ENCODE results near the gene TBC1D22A.
"Not testable (repeated sequence)": the region's sequence is repeated elsewhere in the genome, so short reads cannot be mapped to it uniquely, and the experiment has no call there.

The TBC1D22A gene

GRCh38 chr22:46762238-46763050, at the start of gene TBC1D22A:
TBC1D22A (plus strand) TSS chr22:46762650; CDS start chr22:46762787, 137 bp downstream.
- peak; percentile 89 for DNase-seq (ENCODE audit: low spot score)

GRCh38 chr22:46714550-46714949, 47.9 kb upstream of the TBC1D22A start:
- DNase-seq (ENCODE audit: low spot score), result no peak

GRCh38 chr22:46719921-46720320, 42.5 kb upstream of the TBC1D22A start:
- DNase-seq (ENCODE audit: low spot score), result no peak

- peak; percentile 91 for DNase-seq (ENCODE audit: low spot score)
Measured at GRCh38 chr22:46721501-46722085, 40.9 kb upstream of the TBC1D22A start.

- DNase-seq (ENCODE audit: low spot score), result no peak
Measured at GRCh38 chr22:46723882-46724281, 38.6 kb upstream of the TBC1D22A start.

- no peak for DNase-seq (ENCODE audit: low spot score)
Measured at GRCh38 chr22:46725096-46725495, 37.4 kb upstream of the TBC1D22A start.

- DNase-seq (ENCODE audit: low spot score), result no peak
Measured at GRCh38 chr22:46726066-46726985, 36.1 kb upstream of the TBC1D22A start.

- no peak for DNase-seq (ENCODE audit: low spot score)
Measured at GRCh38 chr22:46726986-46727317, 35.5 kb upstream of the TBC1D22A start.

GRCh38 chr22:46727813-46728364, 34.6 kb upstream of the TBC1D22A start:
- peak; percentile 17 for DNase-seq (ENCODE audit: low spot score)

- DNase-seq (ENCODE audit: low spot score), result no peak
Measured at GRCh38 chr22:46728470-46728869, 34.0 kb upstream of the TBC1D22A start.

GRCh38 chr22:46730568-46731245, 31.7 kb upstream of the TBC1D22A start:
- DNase-seq (ENCODE audit: low spot score), result no peak

GRCh38 chr22:46731246-46732040, 31.0 kb upstream of the TBC1D22A start:
- peak; percentile 85 for DNase-seq (ENCODE audit: low spot score)

GRCh38 chr22:46732041-46732379, 30.4 kb upstream of the TBC1D22A start:
- DNase-seq (ENCODE audit: low spot score), result no peak

GRCh38 chr22:46732513-46732912, 29.9 kb upstream of the TBC1D22A start:
- no peak for DNase-seq (ENCODE audit: low spot score)

GRCh38 chr22:46734213-46734722, 28.2 kb upstream of the TBC1D22A start:
- not testable (repeated sequence) for DNase-seq (ENCODE audit: low spot score)

GRCh38 chr22:46734830-46735453, 27.5 kb upstream of the TBC1D22A start:
- no peak for DNase-seq (ENCODE audit: low spot score)

- no peak for DNase-seq (ENCODE audit: low spot score)
Measured at GRCh38 chr22:46735747-46736608, 26.5 kb upstream of the TBC1D22A start.

GRCh38 chr22:46736705-46737104, 25.7 kb upstream of the TBC1D22A start:
- peak; percentile 62 for DNase-seq (ENCODE audit: low spot score)
